Esophagus (tissue), 2 donors: Measurements from ENCODE around the gene PCDHGA3. TPM values are rescaled to one million over a fixed set of nuclear protein-coding genes. Genes with fewer than 3 reads are reported as not detected.
A peak's percentile ranks its signal among the peaks of the same experiment; 100 is the strongest.
"Not testable (repeated sequence)": the region's sequence is repeated elsewhere in the genome, so short reads cannot be mapped to it uniquely, and the experiment has no call there.

Experiments used
- H3K27ac ChIP-seq, 2 donors: one replicate each; pipeline ENCODE4 v1.5.1; 2013; ENCODE audit warnings: low read depth in 2 of 2, mild to moderate bottlenecking in 2 of 2, inconsistent platforms in 1 of 2, low read length in 1 of 2, moderate library complexity in 1 of 2
- H3K27me3 ChIP-seq, 2 donors: one replicate each; pipeline ENCODE4 v1.6.1; 2013; ENCODE audit warnings: low read length in 2 of 2, control low read depth in 1 of 2, mild to moderate bottlenecking in 1 of 2; ENCODE audit not compliant: insufficient read depth in 2 of 2, control insufficient read depth in 1 of 2
- H3K36me3 ChIP-seq, 2 donors: one replicate each; pipeline ENCODE4 v1.6.1; 2013; ENCODE audit warnings: low read length in 1 of 2; ENCODE audit not compliant: control insufficient read depth in 2 of 2, insufficient read depth in 2 of 2
- H3K4me1 ChIP-seq, 2 donors: one replicate each; pipeline ENCODE4 v1.6.1; 2013; ENCODE audit warnings: low read length in 1 of 2; ENCODE audit not compliant: control insufficient read depth in 2 of 2, insufficient read depth in 2 of 2
- H3K4me3 ChIP-seq, 2 donors: one replicate each; pipeline ENCODE4 v1.5.1; 2013; ENCODE audit warnings: low read length in 2 of 2, mild to moderate bottlenecking in 2 of 2, low read depth in 1 of 2, moderate library complexity in 1 of 2
- H3K9me3 ChIP-seq, 2 donors: one replicate each; pipeline ENCODE4 v1.6.1; 2013; ENCODE audit warnings: mild to moderate bottlenecking in 2 of 2, low read depth in 1 of 2, low read length in 1 of 2, moderate library complexity in 1 of 2; ENCODE audit not compliant: control insufficient read depth in 2 of 2, insufficient read depth in 1 of 2
- WGBS, 2 donors: extraction: QIAGEN DNeasy Blood & Tissue Kit; methylation state at CpG; one replicate each; pipeline ENCODE4 v1.1.7; 2013; 5-methylcytosine and 5-hydroxymethylcytosine counted together
- polyA plus RNA-seq, 2 donors: library from polyadenylated mRNA; stranded (reverse); fragments of 200-250 nt; gene quantifications; one replicate each; pipeline ENCODE4 v1.2.3, GENCODE V29; 2013
- donor health status: healthy with polysubstance abuse.
- donor health status: Bipolar disorder and iron deficiency.

The PCDHGA3 gene
- polyA plus RNA-seq, 2 donors, result 0.08 to 0.12 TPM

- H3K4me3 ChIP-seq, H3K27me3 ChIP-seq, H3K36me3 ChIP-seq, H3K27ac ChIP-seq, H3K4me1 ChIP-seq: not testable (repeated sequence)
- peaks cover 35 to 58% of the 10 kb centered on the region in 2 donors for H3K9me3 ChIP-seq
- 55 to 58% methylated on average over 37 to 43 of the region's 48 CpGs for WGBS, 2 donors
Measured at GRCh38 chr5:141375444-141376155, 32.0 kb downstream of the PCDHGA3 start.

GRCh38 chr5:141382469-141383294, 39.1 kb downstream of the PCDHGA3 start, which contains the start of gene PCDHGA7:
PCDHGA7 (plus strand) TSS chr5:141382742; CDS start chr5:141382900, 158 bp downstream.
- Histone ChIP-seq H3K27ac (no peak within 1 kb of the TSS), H3K9me3 (peaks cover 24 to 32% of the 10 kb centered on the region in 2 donors), H3K4me3 (peak within 1 kb of the TSS in 1 of 2 donors; percentile 7)

GRCh38 chr5:141383345-141383744, 39.7 kb downstream of the PCDHGA3 start:
- Histone ChIP-seq H3K9me3 (peaks cover 24 to 29% of the 10 kb centered on the region in 2 donors), H3K4me3 (peak overlapping the region in 1 of 2 donors; percentile 7), H3K36me3 (no peaks in the 10 kb centered on the region), H3K4me1 (peaks cover 0 to 4% of the 10 kb centered on the region in 2 donors), H3K27ac (no peak overlapping the region), H3K27me3 (no peaks in the 10 kb centered on the region)
- WGBS, 2 donors, result 40 to 42% methylated on average over 21 of the region's 21 CpGs

More at GRCh38 chr5:141382469-141383294, 39.1 kb downstream of the PCDHGA3 start, which contains the start of gene PCDHGA7:
- 21 to 22% methylated on average over 37 of the region's 37 CpGs for WGBS, 2 donors
- Histone ChIP-seq H3K27me3 (no peaks in the 10 kb centered on the region), H3K36me3 (no peaks in the 10 kb centered on the region), H3K4me1 (peaks cover 0 to 4% of the 10 kb centered on the region in 2 donors)

GRCh38 chr5:141384471-141385267, 41.0 kb downstream of the PCDHGA3 start:
- no peaks in the 10 kb centered on the region for H3K27me3 ChIP-seq
- peaks cover 0 to 4% of the 10 kb centered on the region in 2 donors for H3K4me1 ChIP-seq
- no peak overlapping the region for H3K27ac ChIP-seq
- 46 to 51% methylated on average over 43 of the region's 43 CpGs for WGBS, 2 donors
- peaks cover 34 to 43% of the 10 kb centered on the region in 2 donors for H3K9me3 ChIP-seq
- H3K36me3 ChIP-seq, result no peaks in the 10 kb centered on the region
- no peak overlapping the region for H3K4me3 ChIP-seq

GRCh38 chr5:141387557-141388311, 44.1 kb downstream of the PCDHGA3 start, which contains the start of gene PCDHGB4:
PCDHGB4 (plus strand) TSS chr5:141387698; CDS start chr5:141387885, 187 bp downstream.
- not testable (repeated sequence) for H3K4me1 ChIP-seq, H3K4me3 ChIP-seq, H3K27ac ChIP-seq, H3K27me3 ChIP-seq, H3K36me3 ChIP-seq
- WGBS, 2 donors, result 14 to 23% methylated on average over 21 to 22 of the region's 40 CpGs
- H3K9me3 ChIP-seq, result peaks cover 34 to 45% of the 10 kb centered on the region in 2 donors

GRCh38 chr5:141388661-141389060, 45.0 kb downstream of the PCDHGA3 start:
- Histone ChIP-seq H3K9me3 (peaks cover 34 to 45% of the 10 kb centered on the region in 2 donors), H3K36me3 (no peaks in the 10 kb centered on the region), H3K27ac (no peak overlapping the region), H3K27me3 (peaks cover 0 to 5% of the 10 kb centered on the region in 2 donors), H3K4me3 (no peak overlapping the region), H3K4me1 (peaks cover 0 to 4% of the 10 kb centered on the region in 2 donors)
- 43 to 44% methylated on average over 10 of the region's 10 CpGs for WGBS, 2 donors

- Histone ChIP-seq H3K9me3 (peaks cover 34 to 46% of the 10 kb centered on the region in 2 donors), H3K27me3 (peaks cover 0 to 5% of the 10 kb centered on the region in 2 donors)
Measured at GRCh38 chr5:141389153-141390042, 45.8 kb downstream of the PCDHGA3 start.

More at GRCh38 chr5:141389153-141390042, 45.8 kb downstream of the PCDHGA3 start:
- Histone ChIP-seq H3K4me3 (no peak overlapping the region), H3K27ac (no peak overlapping the region), H3K36me3 (no peaks in the 10 kb centered on the region), H3K4me1 (peaks cover 0 to 3% of the 10 kb centered on the region in 2 donors)
- 42 to 45% methylated on average over 77 of the region's 77 CpGs for WGBS, 2 donors
